ENCODE data around the gene SPTLC2.
A peak's percentile ranks its signal among the peaks of the same experiment; 100 is the strongest.
"Not testable (repeated sequence)": the region's sequence is repeated elsewhere in the genome, so short reads cannot be mapped to it uniquely, and the experiment has no call there.

The SPTLC2 gene, protein sequence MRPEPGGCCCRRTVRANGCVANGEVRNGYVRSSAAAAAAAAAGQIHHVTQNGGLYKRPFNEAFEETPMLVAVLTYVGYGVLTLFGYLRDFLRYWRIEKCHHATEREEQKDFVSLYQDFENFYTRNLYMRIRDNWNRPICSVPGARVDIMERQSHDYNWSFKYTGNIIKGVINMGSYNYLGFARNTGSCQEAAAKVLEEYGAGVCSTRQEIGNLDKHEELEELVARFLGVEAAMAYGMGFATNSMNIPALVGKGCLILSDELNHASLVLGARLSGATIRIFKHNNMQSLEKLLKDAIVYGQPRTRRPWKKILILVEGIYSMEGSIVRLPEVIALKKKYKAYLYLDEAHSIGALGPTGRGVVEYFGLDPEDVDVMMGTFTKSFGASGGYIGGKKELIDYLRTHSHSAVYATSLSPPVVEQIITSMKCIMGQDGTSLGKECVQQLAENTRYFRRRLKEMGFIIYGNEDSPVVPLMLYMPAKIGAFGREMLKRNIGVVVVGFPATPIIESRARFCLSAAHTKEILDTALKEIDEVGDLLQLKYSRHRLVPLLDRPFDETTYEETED

DNA sequence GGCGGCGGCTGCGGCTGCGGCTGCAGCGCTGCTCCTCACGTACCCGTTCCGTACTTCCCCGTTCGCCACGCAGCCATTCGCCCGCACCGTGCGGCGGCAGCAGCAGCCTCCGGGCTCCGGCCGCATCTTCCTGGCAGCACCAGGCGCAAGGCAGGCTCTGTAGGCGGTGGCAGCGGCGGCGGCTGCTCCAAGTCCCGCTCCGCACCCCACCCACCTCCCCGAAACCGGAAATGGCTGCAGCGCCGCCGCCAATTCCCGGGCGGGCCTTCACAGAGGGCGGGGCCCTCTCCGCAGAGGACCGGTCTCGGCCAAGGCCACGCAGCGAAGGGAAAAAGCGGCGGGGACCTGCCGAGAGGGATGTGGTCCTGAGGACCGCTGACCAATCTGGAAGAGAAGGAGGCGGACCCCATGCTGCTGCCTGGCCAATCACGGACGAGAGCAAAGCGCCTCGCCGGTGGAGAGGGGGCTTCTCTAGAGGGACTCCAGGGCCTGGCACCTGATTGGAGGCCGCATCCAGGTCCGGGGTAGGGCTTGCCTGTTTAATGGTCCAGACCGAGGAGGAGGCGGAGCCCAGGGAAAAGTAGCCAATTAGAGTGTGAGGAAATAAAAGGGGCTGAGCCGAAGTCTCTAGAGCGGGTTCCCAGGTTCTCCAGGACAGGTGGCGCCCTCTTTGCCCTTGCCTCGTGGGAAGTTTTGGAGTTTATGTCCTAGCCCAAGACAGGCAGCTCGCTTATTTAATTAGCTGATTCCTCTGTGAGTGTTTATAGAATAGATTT lies at the start of gene SPTLC2:
Gene SPTLC2, minus strand, starts transcription at position 184 of the 776 bp plus-strand sequence. Its CDS starts 58 bp downstream, at position 126.
- Histone ChIP-seq H3K9ac (ENCODE audit: low read length) (peak within 1 kb of the TSS; percentile 84), H3K79me2 (ENCODE audit: low read length) (peaks cover 24% of the 10 kb centered on the region)

DNA sequence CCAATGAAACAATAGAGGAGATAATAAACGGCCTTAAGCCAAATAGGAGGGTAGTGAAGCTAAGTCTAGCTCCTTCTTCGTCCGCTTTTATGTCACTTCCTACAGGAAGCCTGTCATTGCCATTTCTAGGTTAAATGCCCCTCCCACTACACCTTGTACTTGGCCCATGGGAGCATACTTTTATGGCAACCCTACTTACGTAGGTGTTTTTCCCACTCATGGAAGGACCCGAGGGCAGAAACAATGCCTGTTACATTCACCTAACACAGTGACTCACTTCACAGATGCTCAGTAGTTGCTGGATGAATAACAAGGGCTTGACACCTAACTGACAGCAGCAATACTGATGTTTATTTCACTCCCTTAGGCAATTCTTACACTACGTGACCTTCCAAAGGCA lies 46.9 kb upstream of the SPTLC2 start:
- H3K27ac ChIP-seq (ENCODE audit: low read length), result no peak overlapping the region
- H3K27me3 ChIP-seq (ENCODE audit: low read depth, low read length), result no peaks in the 10 kb centered on the region
- no peaks in the 10 kb centered on the region for H4K20me1 ChIP-seq (ENCODE audit: insufficient read depth, low read length)
- H3K4me3 ChIP-seq (ENCODE audit: low read length), result no peak overlapping the region
- no peaks in the 10 kb centered on the region for H3K36me3 ChIP-seq (replicated peaks; ENCODE audit: low read depth, low read length)
- H3K79me2 ChIP-seq (ENCODE audit: low read length), result no peaks in the 10 kb centered on the region
- H3K4me2 ChIP-seq (ENCODE audit: low read length), result no peak overlapping the region
- no peaks in the 10 kb centered on the region for H3K9me3 ChIP-seq (ENCODE audit: insufficient read depth, low read length)
- H3K9ac ChIP-seq (ENCODE audit: low read length), result no peak overlapping the region
- H3K4me1 ChIP-seq (ENCODE audit: low read length), result no peaks in the 10 kb centered on the region
- no peak overlapping the region for H2AFZ ChIP-seq (ENCODE audit: low read depth, low read length)
- TF ChIP-seq, protein P1, sequence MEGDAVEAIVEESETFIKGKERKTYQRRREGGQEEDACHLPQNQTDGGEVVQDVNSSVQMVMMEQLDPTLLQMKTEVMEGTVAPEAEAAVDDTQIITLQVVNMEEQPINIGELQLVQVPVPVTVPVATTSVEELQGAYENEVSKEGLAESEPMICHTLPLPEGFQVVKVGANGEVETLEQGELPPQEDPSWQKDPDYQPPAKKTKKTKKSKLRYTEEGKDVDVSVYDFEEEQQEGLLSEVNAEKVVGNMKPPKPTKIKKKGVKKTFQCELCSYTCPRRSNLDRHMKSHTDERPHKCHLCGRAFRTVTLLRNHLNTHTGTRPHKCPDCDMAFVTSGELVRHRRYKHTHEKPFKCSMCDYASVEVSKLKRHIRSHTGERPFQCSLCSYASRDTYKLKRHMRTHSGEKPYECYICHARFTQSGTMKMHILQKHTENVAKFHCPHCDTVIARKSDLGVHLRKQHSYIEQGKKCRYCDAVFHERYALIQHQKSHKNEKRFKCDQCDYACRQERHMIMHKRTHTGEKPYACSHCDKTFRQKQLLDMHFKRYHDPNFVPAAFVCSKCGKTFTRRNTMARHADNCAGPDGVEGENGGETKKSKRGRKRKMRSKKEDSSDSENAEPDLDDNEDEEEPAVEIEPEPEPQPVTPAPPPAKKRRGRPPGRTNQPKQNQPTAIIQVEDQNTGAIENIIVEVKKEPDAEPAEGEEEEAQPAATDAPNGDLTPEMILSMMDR (IDR thresholded peaks at IDR 0.05; ENCODE audit: low read depth, low read length), result no peak
- TF ChIP-seq EZH2phosphoT487 (IDR thresholded peaks at IDR 0.05; ENCODE audit: low read depth), result no peak

More for the DNA sequence above, at the start of gene SPTLC2:
- peak within 1 kb of the TSS; percentile 81 for H3K4me2 ChIP-seq (ENCODE audit: low read length)
- H3K27me3 ChIP-seq (ENCODE audit: low read depth, low read length), result no peaks in the 10 kb centered on the region
- no peaks in the 10 kb centered on the region for H3K9me3 ChIP-seq (ENCODE audit: insufficient read depth, low read length)
- peaks cover 5% of the 10 kb centered on the region for H3K4me1 ChIP-seq (ENCODE audit: low read length)
- peak within 1 kb of the TSS; percentile 19 for H3K27ac ChIP-seq (ENCODE audit: low read length)
- no peaks in the 10 kb centered on the region for H4K20me1 ChIP-seq (ENCODE audit: insufficient read depth, low read length)
- TF ChIP-seq, protein P1 (IDR thresholded peaks at IDR 0.05; ENCODE audit: low read depth, low read length), result peak; percentile 42; the same call in 1 of the 2 replicates
- no peak for TF ChIP-seq EZH2phosphoT487 (IDR thresholded peaks at IDR 0.05; ENCODE audit: low read depth)
- no peaks in the 10 kb centered on the region for H3K36me3 ChIP-seq (replicated peaks; ENCODE audit: low read depth, low read length)
- H3K4me3 ChIP-seq (ENCODE audit: low read length), result peak within 1 kb of the TSS; percentile 92
- H2AFZ ChIP-seq (ENCODE audit: low read depth, low read length), result peak within 1 kb of the TSS; percentile 85

DNA sequence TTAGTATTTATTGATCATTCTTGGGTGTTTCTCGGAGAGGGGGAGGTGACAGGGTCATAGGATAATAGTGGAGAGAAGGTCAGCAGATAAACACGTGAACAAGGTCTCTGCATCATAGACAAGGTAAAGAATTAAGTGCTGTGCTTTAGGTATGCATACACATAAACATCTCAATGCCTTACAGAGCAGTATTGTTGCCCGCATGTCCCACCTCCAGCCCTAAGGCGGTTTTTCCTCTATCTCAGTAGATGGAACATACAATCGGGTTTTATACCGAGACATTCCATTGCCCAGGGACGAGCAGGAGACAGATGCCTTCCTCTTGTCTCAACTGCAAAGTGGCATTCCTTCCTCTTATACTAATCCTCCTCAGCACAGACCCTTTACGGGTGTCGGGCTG lies 45.1 kb upstream of the SPTLC2 start:
- not testable (repeated sequence) for H3K9me3 ChIP-seq (ENCODE audit: insufficient read depth, low read length); H4K20me1 ChIP-seq (ENCODE audit: insufficient read depth, low read length); H2AFZ ChIP-seq (ENCODE audit: low read depth, low read length); H3K27ac ChIP-seq (ENCODE audit: low read length); H3K79me2 ChIP-seq (ENCODE audit: low read length); H3K27me3 ChIP-seq (ENCODE audit: low read depth, low read length); H3K36me3 ChIP-seq (replicated peaks; ENCODE audit: low read depth, low read length); H3K9ac ChIP-seq (ENCODE audit: low read length); H3K4me2 ChIP-seq (ENCODE audit: low read length); H3K4me1 ChIP-seq (ENCODE audit: low read length); H3K4me3 ChIP-seq (ENCODE audit: low read length)

DNA sequence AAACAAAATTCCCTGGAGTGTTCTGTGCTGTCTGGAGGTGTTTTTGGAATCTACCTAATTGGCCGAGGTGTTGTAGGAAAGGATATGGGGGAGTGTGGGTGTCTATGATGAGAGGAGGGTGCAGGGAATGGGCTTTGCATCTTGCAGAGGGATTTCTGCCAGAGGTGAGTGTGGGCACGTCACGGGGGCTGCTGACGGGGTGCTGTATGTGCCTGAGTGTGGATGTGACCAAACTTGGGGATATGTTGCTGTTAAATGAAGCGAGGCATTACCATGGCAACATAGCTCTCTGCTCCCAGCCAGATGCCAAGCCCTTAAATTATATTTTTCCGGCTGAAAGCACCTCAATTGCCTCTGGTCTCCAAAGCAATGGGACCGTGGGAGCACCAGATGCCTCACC lies 44.3 kb upstream of the SPTLC2 start:
- H3K36me3 ChIP-seq (replicated peaks; ENCODE audit: low read depth, low read length), result no peaks in the 10 kb centered on the region
- no peaks in the 10 kb centered on the region for H3K9me3 ChIP-seq (ENCODE audit: insufficient read depth, low read length)
- H3K4me2 ChIP-seq (ENCODE audit: low read length), result no peak overlapping the region
- no peak overlapping the region for H3K27ac ChIP-seq (ENCODE audit: low read length)
- no peak overlapping the region for H2AFZ ChIP-seq (ENCODE audit: low read depth, low read length)
- TF ChIP-seq EZH2phosphoT487 (IDR thresholded peaks at IDR 0.05; ENCODE audit: low read depth), result no peak
- TF ChIP-seq, protein P1 (IDR thresholded peaks at IDR 0.05; ENCODE audit: low read depth, low read length), result no peak
- no peak overlapping the region for H3K9ac ChIP-seq (ENCODE audit: low read length)
- H3K27me3 ChIP-seq (ENCODE audit: low read depth, low read length), result no peaks in the 10 kb centered on the region
- no peaks in the 10 kb centered on the region for H4K20me1 ChIP-seq (ENCODE audit: insufficient read depth, low read length)
- no peaks in the 10 kb centered on the region for H3K4me1 ChIP-seq (ENCODE audit: low read length)
- H3K4me3 ChIP-seq (ENCODE audit: low read length), result no peak overlapping the region
- no peaks in the 10 kb centered on the region for H3K79me2 ChIP-seq (ENCODE audit: low read length)

All from OCI-LY3 (cell line).